GM06990 (cell line): ENCODE data around the gene DMPK.

Experiments
- DNase-seq: peaks from one replicate; pipeline ENCODE4 v3.0.0-alpha.2; 2011; ENCODE audit not compliant: insufficient read length; ENCODE audit errors: extremely low read depth
- H3K27me3 ChIP-seq: replicated peaks from 2 replicates; pipeline ENCODE4 v1.6.0; 2011; ENCODE audit warnings: low read length; ENCODE audit not compliant: control insufficient read depth, insufficient read depth
- H3K36me3 ChIP-seq: 2 replicates; pipeline ENCODE4 v1.5.1; 2011; ENCODE audit warnings: low read length; ENCODE audit not compliant: control insufficient read depth, insufficient read depth
- H3K4me3 ChIP-seq: replicated peaks from 2 replicates; pipeline ENCODE4 v1.5.1; 2011; ENCODE audit warnings: low read depth, mild to moderate bottlenecking, control low read depth, low read length
- CTCF ChIP-seq: IDR thresholded peaks from 2 replicates; pipeline ENCODE4 v1.5.1; 2011; ENCODE audit warnings: low read length, control low read depth, mild to moderate bottlenecking, inconsistent platforms; ENCODE audit not compliant: insufficient read depth, poor library complexity, severe bottlenecking

DMPK gene

GRCh38 chr19:45825917-45826893, 43.9 kb upstream of the DMPK start:
- Histone ChIP-seq H3K36me3 (peaks cover 67% of the 10 kb centered on the region), H3K4me3 (no peak overlapping the region), H3K27me3 (no peaks in the 10 kb centered on the region)
- DNase-seq: no peak
- no peak for TF ChIP-seq CTCF

- DNase-seq: no peak
- TF ChIP-seq CTCF: no peak
- H3K4me3 ChIP-seq: no peak overlapping the region
- H3K36me3 ChIP-seq: peaks cover 69% of the 10 kb centered on the region
- no peaks in the 10 kb centered on the region for H3K27me3 ChIP-seq
These were observed 42.9 kb upstream of the DMPK start for GRCh38 chr19:45825263-45825605.

- H3K27me3 ChIP-seq: no peaks in the 10 kb centered on the region
- no peak for TF ChIP-seq CTCF
- DNase-seq: no peak
- peaks cover 65% of the 10 kb centered on the region for H3K36me3 ChIP-seq
- H3K4me3 ChIP-seq: no peak overlapping the region
These were observed 42.4 kb upstream of the DMPK start for GRCh38 chr19:45824531-45825262.

GRCh38 chr19:45824041-45824471, 41.8 kb upstream of the DMPK start:
- H3K36me3 ChIP-seq: peaks cover 63% of the 10 kb centered on the region

GRCh38 chr19:45823182-45823581, 40.9 kb upstream of the DMPK start:
- H3K4me3 ChIP-seq: no peak overlapping the region
- H3K36me3 ChIP-seq: peaks cover 58% of the 10 kb centered on the region
- TF ChIP-seq CTCF: no peak
- no peak for DNase-seq
- no peaks in the 10 kb centered on the region for H3K27me3 ChIP-seq

More at GRCh38 chr19:45824041-45824471, 41.8 kb upstream of the DMPK start:
- Histone ChIP-seq H3K27me3 (no peaks in the 10 kb centered on the region), H3K4me3 (no peak overlapping the region)
- no peak for DNase-seq
- TF ChIP-seq CTCF: no peak
